ENCODE results near the gene CHD3. TPM values are rescaled to one million over a fixed set of nuclear protein-coding genes. Genes with fewer than 3 reads are reported as not detected.

Gene CHD3
- total and polyA plus RNA-seq, 2 of the 13 experiments (the other 11 are each of a cell fraction or from before 2014, with no cell fraction given), result 2.7 to 3.7 TPM

DNA sequence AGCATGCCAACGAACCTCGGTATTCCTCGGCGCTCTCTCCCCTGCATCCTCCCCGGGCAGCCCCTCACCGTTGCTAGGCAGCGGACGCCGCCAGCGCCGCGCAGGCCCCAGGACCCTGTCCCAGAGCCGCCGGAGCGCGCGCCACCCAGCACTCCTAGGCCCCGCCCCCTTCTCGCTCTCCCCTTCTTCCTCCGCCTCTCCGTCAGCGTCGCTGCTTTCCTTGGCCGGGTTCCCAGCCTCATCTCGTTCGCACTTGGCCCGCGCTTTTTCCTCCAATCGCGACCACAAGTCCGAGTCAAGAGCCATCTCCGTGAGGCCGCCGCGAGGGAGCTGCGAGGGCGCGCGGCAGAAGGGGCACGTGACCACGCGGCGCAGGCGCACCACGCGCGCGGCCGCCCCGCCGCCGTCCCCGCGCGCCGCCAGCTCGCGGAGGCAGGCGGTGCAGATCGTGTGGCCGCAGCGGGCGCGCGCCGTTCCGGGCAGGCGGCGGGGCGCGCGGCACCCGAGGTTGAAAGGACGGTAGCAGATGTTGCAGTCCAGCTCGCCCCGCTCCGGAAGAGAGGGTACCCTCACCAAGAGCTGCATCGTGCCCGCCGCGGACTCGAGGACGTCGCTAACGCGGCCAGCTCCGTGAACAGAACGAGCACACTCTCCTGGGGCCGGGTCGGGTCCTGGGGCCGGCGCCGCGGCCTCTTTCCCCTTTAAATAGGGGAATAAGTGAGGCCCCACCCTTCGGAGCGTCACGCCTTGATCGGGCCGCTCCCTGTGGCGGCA is 27.2 kb downstream of the CHD3 start, which contains the start of gene RNF227 (continued):
- peak; percentile 77; the same call in 1 of the 2 replicates for TF ChIP-seq CERS6 (CRISPR knock-in tag; IDR thresholded peaks at IDR 0.05)
- TF ChIP-seq DMAP1 (CRISPR knock-in tag; IDR thresholded peaks at IDR 0.05), result peak; percentile 58; the same call in 1 of the 2 replicates
- TF ChIP-seq, protein P1, sequence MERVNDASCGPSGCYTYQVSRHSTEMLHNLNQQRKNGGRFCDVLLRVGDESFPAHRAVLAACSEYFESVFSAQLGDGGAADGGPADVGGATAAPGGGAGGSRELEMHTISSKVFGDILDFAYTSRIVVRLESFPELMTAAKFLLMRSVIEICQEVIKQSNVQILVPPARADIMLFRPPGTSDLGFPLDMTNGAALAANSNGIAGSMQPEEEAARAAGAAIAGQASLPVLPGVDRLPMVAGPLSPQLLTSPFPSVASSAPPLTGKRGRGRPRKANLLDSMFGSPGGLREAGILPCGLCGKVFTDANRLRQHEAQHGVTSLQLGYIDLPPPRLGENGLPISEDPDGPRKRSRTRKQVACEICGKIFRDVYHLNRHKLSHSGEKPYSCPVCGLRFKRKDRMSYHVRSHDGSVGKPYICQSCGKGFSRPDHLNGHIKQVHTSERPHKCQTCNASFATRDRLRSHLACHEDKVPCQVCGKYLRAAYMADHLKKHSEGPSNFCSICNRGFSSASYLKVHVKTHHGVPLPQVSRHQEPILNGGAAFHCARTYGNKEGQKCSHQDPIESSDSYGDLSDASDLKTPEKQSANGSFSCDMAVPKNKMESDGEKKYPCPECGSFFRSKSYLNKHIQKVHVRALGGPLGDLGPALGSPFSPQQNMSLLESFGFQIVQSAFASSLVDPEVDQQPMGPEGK (CRISPR knock-in tag; IDR thresholded peaks at IDR 0.05), result no peak
- TF ChIP-seq, protein P2, sequence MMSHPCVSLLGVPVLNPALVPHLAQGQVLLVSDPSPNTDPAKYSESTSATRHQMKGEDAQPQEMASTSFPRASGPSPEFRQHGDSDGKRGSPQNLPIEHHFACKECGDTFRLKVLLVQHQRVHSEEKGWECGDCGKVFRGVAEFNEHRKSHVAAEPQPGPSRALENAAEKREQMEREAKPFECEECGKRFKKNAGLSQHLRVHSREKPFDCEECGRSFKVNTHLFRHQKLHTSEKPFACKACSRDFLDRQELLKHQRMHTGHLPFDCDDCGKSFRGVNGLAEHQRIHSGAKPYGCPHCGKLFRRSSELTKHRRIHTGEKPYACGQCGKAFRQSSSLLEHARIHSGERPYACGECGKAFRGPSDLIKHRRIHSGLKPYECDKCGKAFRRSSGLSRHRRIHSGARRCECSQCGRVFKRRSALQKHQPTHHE (CRISPR knock-in tag; IDR thresholded peaks at IDR 0.05; ENCODE audit: borderline replicate concordance), result peak; percentile 78; the same call in 1 of the 2 replicates
- TF ChIP-seq PTBP1 (IDR thresholded peaks at IDR 0.05; ENCODE audit: low read depth, low read length, poor library complexity, severe bottlenecking), result no peak
- peak; percentile 93; the same call in 1 of the 2 replicates for TF ChIP-seq ZNF138 (CRISPR knock-in tag; IDR thresholded peaks at IDR 0.05; ENCODE audit: low read depth)
- TF ChIP-seq MXD4 (CRISPR knock-in tag; IDR thresholded peaks at IDR 0.05), result peak; percentile 67; the same call in 1 of the 2 replicates
- TF ChIP-seq ZNF317 (CRISPR knock-in tag; IDR thresholded peaks at IDR 0.05), result no peak
- TF ChIP-seq, protein P3, sequence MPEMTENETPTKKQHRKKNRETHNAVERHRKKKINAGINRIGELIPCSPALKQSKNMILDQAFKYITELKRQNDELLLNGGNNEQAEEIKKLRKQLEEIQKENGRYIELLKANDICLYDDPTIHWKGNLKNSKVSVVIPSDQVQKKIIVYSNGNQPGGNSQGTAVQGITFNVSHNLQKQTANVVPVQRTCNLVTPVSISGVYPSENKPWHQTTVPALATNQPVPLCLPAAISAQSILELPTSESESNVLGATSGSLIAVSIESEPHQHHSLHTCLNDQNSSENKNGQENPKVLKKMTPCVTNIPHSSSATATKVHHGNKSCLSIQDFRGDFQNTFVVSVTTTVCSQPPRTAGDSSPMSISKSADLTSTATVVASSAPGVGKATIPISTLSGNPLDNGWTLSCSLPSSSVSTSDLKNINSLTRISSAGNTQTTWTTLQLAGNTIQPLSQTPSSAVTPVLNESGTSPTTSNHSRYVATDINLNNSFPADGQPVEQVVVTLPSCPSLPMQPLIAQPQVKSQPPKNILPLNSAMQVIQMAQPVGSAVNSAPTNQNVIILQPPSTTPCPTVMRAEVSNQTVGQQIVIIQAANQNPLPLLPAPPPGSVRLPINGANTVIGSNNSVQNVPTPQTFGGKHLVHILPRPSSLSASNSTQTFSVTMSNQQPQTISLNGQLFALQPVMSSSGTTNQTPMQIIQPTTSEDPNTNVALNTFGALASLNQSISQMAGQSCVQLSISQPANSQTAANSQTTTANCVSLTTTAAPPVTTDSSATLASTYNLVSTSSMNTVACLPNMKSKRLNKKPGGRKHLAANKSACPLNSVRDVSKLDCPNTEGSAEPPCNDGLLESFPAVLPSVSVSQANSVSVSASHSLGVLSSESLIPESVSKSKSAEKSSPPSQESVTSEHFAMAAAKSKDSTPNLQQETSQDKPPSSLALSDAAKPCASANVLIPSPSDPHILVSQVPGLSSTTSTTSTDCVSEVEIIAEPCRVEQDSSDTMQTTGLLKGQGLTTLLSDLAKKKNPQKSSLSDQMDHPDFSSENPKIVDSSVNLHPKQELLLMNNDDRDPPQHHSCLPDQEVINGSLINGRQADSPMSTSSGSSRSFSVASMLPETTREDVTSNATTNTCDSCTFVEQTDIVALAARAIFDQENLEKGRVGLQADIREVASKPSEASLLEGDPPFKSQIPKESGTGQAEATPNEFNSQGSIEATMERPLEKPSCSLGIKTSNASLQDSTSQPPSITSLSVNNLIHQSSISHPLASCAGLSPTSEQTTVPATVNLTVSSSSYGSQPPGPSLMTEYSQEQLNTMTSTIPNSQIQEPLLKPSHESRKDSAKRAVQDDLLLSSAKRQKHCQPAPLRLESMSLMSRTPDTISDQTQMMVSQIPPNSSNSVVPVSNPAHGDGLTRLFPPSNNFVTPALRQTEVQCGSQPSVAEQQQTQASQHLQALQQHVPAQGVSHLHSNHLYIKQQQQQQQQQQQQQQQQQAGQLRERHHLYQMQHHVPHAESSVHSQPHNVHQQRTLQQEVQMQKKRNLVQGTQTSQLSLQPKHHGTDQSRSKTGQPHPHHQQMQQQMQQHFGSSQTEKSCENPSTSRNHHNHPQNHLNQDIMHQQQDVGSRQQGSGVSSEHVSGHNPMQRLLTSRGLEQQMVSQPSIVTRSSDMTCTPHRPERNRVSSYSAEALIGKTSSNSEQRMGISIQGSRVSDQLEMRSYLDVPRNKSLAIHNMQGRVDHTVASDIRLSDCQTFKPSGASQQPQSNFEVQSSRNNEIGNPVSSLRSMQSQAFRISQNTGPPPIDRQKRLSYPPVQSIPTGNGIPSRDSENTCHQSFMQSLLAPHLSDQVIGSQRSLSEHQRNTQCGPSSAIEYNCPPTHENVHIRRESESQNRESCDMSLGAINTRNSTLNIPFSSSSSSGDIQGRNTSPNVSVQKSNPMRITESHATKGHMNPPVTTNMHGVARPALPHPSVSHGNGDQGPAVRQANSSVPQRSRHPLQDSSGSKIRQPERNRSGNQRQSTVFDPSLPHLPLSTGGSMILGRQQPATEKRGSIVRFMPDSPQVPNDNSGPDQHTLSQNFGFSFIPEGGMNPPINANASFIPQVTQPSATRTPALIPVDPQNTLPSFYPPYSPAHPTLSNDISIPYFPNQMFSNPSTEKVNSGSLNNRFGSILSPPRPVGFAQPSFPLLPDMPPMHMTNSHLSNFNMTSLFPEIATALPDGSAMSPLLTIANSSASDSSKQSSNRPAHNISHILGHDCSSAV (CRISPR knock-in tag; IDR thresholded peaks at IDR 0.05; ENCODE audit: borderline replicate concordance), result no peak
- TF ChIP-seq ZFP41 (CRISPR knock-in tag; IDR thresholded peaks at IDR 0.05; ENCODE audit: borderline replicate concordance), result peak; percentile 72; the same call in 1 of the 2 replicates
- peak; percentile 92 for TF ChIP-seq ZNF616 (CRISPR knock-in tag; IDR thresholded peaks at IDR 0.05; ENCODE audit: low read depth)
- TF ChIP-seq, protein P4, sequence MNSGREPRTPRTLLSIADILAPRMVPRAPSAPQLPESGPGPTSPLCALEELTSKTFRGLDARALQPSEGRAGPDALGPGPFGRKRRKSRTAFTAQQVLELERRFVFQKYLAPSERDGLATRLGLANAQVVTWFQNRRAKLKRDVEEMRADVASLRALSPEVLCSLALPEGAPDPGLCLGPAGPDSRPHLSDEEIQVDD (CRISPR knock-in tag; IDR thresholded peaks at IDR 0.05; ENCODE audit: borderline replicate concordance), result peak; percentile 86; the same call in 1 of the 2 replicates
- TF ChIP-seq RXRA (CRISPR knock-in tag; IDR thresholded peaks at IDR 0.05), result no peak
- TF ChIP-seq ZNF296 (CRISPR knock-in tag; conservative IDR thresholded peaks at IDR 0.05), result peak; percentile 68; the same call in 1 of the 2 replicates
- no peak for TF ChIP-seq GATAD2A (CRISPR knock-in tag; IDR thresholded peaks at IDR 0.05)
- no peak for TF ChIP-seq NFE2L1 (CRISPR knock-in tag; IDR thresholded peaks at IDR 0.05; ENCODE audit: borderline replicate concordance)
